Measurements from ENCODE around the gene RPS26.

- TF ChIP-seq EP300 (IDR thresholded peaks at IDR 0.05), result no peak
- TF ChIP-seq CTCF (IDR thresholded peaks at IDR 0.05), result no peak
- TF ChIP-seq ELK1 (IDR thresholded peaks at IDR 0.05; ENCODE audit: low read depth, low read length), result no peak
Measured at GRCh38 chr12:56018356-56018755, 23.4 kb upstream of the RPS26 start.
